GM21390 (cell line): Measurements from ENCODE around the gene SPEN.

Experiments used
- ATAC-seq: cut with Tn5 transposase; IDR thresholded peaks from one replicate; pipeline ENCODE4 v1.9.1; 2021; ENCODE audit not compliant: unreplicated experiment

Gene SPEN

GRCh38 chr1:15852036-15852827 is 4.7 kb downstream of the SPEN start:
- no peak for ATAC-seq

- ATAC-seq: no peak
These were observed 5.4 kb downstream of the SPEN start for GRCh38 chr1:15852828-15853302.

- no peak for ATAC-seq
These were observed 9.4 kb downstream of the SPEN start for GRCh38 chr1:15856888-15857287.

GRCh38 chr1:15858069-15858670 is 10.7 kb downstream of the SPEN start:
- ATAC-seq: no peak

- no peak for ATAC-seq
These were observed 11.3 kb downstream of the SPEN start for GRCh38 chr1:15858672-15859372.

GRCh38 chr1:15863156-15863901 is 15.8 kb downstream of the SPEN start:
- no peak for ATAC-seq

- no peak for ATAC-seq
These were observed 19.3 kb downstream of the SPEN start for GRCh38 chr1:15866721-15867201.

GRCh38 chr1:15867288-15867687 is 19.8 kb downstream of the SPEN start:
- ATAC-seq: no peak

GRCh38 chr1:15869413-15869812 is 21.9 kb downstream of the SPEN start:
- ATAC-seq: no peak

GRCh38 chr1:15870421-15870820 is 22.9 kb downstream of the SPEN start:
- ATAC-seq: no peak

GRCh38 chr1:15874471-15874870 is 27.0 kb downstream of the SPEN start:
- ATAC-seq: no peak

GRCh38 chr1:15876357-15877055 is 29.0 kb downstream of the SPEN start:
- ATAC-seq: no peak

GRCh38 chr1:15881961-15882360 is 34.5 kb downstream of the SPEN start:
- no peak for ATAC-seq

- ATAC-seq: no peak
These were observed 35.2 kb downstream of the SPEN start for GRCh38 chr1:15882665-15883064.

GRCh38 chr1:15883326-15883725 is 35.8 kb downstream of the SPEN start:
- ATAC-seq: no peak

- no peak for ATAC-seq
These were observed 37.0 kb downstream of the SPEN start for GRCh38 chr1:15884477-15884876.

- no peak for ATAC-seq
These were observed 37.8 kb downstream of the SPEN start for GRCh38 chr1:15885269-15885668.

- no peak for ATAC-seq
These were observed 38.4 kb downstream of the SPEN start for GRCh38 chr1:15885701-15886610.

GRCh38 chr1:15886611-15887167 is 39.2 kb downstream of the SPEN start:
- ATAC-seq: no peak
